Right atrium auricular region (tissue), 2 donors: ENCODE results near the gene IMPG2. TPM values are rescaled to one million over a fixed set of nuclear protein-coding genes. Genes with fewer than 3 reads are reported as not detected.

Source experiments
- DNase-seq: peaks from one replicate; pipeline ENCODE4 v3.0.0-alpha.2; 2019; ENCODE audit warnings: low spot score
- H3K27ac ChIP-seq, 2 donors: fragments of 200-600 bp; sonication (generic); 1 replicate in 1 of 2; 2 replicates in 1 of 2; pipeline ENCODE4 v1.5.1; 2016 to 2019
- H3K27me3 ChIP-seq, 2 donors: fragments of 200-600 bp; sonication (generic); one replicate each; pipeline versions ENCODE4 v1.5.1 to v1.6.0; 2017 to 2019
- H3K36me3 ChIP-seq: fragments of 200-600 bp; sonication (generic); one replicate; pipeline ENCODE4 v1.5.1; 2016
- H3K4me1 ChIP-seq, 2 donors: fragments of 200-600 bp; sonication (generic); one replicate each; pipeline versions ENCODE4 v1.5.1 to v1.6.0; 2017 to 2019
- H3K4me3 ChIP-seq, 2 donors: fragments of 200-600 bp; sonication (generic); 1 replicate in 1 of 2; 2 replicates in 1 of 2; pipeline ENCODE4 v1.5.1; 2017 to 2019; ENCODE audit warnings: mild to moderate bottlenecking in 1 of 2, moderate library complexity in 1 of 2
- H3K9me3 ChIP-seq, 2 donors: fragments of 200-600 bp; sonication (generic); one replicate each; pipeline ENCODE4 v1.5.1; 2019
- total RNA-seq, 2 donors: library from RNA; depleted of rRNA; stranded (reverse); fragments of >200 nt; gene quantifications; one replicate each; pipeline ENCODE4 v1.1.0, GENCODE V29; 2016
- TF ChIP-seq, protein P1 (sequence below), 2 donors: fragments of 200-600 bp; sonication (generic); IDR thresholded peaks; one replicate each; pipeline ENCODE4 v1.5.1; 2019; ENCODE audit warnings: antibody characterized with exemption in 2 of 2

Gene IMPG2
- total RNA-seq, 2 donors from 2014 or later: 0.15 to 0.43 TPM

DNA sequence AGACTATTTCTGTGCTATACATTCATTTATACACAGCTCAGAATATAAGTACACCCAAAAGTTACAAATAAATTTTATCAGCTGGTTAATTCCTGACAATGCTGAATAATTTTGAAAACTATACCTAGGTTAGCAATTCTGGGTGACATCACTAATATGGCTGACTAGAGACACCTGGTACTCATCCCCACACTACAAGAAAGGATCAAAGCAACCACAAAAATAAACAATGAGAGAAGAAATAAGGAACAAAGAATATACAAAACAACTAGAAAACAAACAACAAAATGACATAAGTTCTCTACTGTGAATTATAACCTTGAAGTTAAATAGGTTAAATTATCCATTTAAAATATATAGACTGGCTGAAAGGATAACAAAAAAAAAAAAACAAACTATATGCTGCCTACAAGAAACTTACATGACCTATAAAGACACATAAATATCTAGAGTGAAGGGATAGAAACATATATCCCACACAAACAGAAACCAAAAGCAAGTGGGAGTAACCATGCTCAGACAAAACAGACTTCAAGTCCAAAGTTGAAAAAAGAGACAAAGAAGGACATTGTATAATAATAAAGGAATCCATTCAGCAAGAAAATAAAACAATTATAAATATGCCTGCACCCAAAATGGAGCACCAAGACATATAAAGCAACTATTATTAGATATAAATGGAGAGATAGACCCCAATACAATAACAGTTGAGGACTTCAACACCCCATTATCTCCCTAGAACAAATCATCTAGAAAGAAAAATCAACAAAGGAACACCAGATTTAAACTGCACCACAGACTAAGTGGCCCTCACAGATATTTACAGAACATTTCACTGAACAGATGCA, 57.8 kb downstream of the IMPG2 start:
- Histone ChIP-seq H3K27ac (no peak overlapping the region), H3K27me3 (no peaks in the 10 kb centered on the region), H3K9me3 (no peaks in the 10 kb centered on the region), H3K4me3 (no peak overlapping the region), H3K36me3 (no peaks in the 10 kb centered on the region), H3K4me1 (peaks cover 0 to 14% of the 10 kb centered on the region in 2 donors)
- TF ChIP-seq, protein P1, sequence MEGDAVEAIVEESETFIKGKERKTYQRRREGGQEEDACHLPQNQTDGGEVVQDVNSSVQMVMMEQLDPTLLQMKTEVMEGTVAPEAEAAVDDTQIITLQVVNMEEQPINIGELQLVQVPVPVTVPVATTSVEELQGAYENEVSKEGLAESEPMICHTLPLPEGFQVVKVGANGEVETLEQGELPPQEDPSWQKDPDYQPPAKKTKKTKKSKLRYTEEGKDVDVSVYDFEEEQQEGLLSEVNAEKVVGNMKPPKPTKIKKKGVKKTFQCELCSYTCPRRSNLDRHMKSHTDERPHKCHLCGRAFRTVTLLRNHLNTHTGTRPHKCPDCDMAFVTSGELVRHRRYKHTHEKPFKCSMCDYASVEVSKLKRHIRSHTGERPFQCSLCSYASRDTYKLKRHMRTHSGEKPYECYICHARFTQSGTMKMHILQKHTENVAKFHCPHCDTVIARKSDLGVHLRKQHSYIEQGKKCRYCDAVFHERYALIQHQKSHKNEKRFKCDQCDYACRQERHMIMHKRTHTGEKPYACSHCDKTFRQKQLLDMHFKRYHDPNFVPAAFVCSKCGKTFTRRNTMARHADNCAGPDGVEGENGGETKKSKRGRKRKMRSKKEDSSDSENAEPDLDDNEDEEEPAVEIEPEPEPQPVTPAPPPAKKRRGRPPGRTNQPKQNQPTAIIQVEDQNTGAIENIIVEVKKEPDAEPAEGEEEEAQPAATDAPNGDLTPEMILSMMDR (IDR thresholded peaks at IDR 0.05): no peak
- no peak for DNase-seq

DNA sequence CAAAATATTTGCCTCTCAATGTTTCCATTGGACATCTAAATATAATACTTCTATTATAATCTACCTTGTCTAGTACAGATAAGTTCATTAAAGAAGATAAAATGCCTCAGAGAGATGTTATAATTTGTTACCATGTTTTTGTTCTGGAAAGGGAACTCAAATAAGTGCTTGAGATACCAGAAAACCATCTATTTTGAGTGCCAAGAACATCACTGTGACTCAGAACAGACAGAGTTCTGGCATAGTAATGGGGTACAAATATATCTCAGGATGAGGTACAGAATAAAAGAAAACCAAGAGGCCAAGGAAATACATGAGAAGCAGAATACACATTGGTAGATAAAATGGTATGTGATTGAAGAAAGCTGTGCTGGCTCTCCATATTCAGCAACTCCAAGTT, 58.9 kb downstream of the IMPG2 start:
- DNase-seq: no peak
- no peaks in the 10 kb centered on the region for H3K36me3 ChIP-seq
- no peak overlapping the region for H3K4me3 ChIP-seq
- TF ChIP-seq, protein P1 (IDR thresholded peaks at IDR 0.05): no peak
- H3K27ac ChIP-seq: peak overlapping the region in 1 of 2 donors; percentile 0
- no peaks in the 10 kb centered on the region for H3K9me3 ChIP-seq
- peaks cover 0 to 14% of the 10 kb centered on the region in 2 donors for H3K4me1 ChIP-seq
- no peaks in the 10 kb centered on the region for H3K27me3 ChIP-seq

DNA sequence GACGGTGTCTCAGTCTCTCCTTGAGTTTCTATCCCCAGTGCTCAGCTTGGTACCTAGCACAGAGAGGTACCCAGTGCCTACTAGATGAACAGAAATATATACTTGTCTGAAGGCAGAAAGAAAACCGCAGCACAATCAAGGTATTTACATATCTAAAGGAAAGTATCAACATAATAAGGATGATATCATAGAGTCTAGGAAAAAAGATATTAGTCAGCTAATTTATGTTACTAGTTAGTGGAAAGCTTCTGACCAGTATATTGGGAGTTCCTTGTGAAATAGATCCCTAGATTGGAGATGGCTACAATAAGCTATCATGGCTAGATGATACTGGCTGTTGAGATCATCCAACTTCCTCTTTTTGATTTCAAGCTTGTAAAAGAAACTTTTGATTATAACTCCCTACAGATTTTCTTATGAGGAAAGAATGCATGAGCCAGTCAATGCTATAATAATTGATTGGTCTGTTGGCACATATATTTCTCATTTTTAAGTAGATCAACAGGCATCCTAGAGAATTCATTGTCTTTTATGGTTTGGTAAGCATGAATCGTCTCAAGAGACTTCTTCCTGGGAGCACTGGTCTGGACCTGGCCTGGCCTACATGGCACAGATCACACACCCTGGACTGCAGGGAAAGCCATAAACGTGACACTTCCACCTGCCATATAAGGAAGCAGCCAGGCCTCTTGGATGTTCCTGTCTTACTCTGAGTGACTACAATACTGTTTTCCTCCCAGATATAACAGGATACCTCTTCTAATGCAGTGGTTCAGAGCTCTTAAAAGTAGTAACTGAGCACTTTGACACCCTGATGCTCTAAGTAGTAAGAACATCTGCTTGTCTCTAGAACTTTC, 60.7 kb downstream of the IMPG2 start:
- no peak for DNase-seq
- peaks cover 0 to 14% of the 10 kb centered on the region in 2 donors for H3K4me1 ChIP-seq
- no peaks in the 10 kb centered on the region for H3K27me3 ChIP-seq
- TF ChIP-seq, protein P1 (IDR thresholded peaks at IDR 0.05): no peak
- H3K27ac ChIP-seq: no peak overlapping the region
- H3K4me3 ChIP-seq: no peak overlapping the region
- H3K36me3 ChIP-seq: no peaks in the 10 kb centered on the region
- H3K9me3 ChIP-seq: no peaks in the 10 kb centered on the region

DNA sequence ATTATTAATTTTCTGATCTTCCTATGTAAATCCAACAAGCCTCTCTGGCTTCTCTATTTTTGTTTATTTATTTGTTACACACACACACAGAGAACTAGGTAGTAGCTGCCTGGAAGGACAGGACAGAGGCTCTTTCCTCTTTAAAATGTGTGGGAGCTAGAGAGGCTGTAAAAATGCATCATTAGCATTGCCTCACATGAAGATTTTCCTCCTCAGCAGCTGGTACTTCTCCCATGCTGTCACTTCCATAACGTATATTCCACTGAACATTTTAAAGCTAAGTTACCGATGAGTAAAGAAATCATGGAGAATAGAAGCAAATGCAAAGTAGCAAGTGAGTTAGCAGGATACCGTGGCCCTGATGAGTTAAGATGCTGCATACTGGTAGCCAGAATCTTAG, 63.9 kb downstream of the IMPG2 start:
- Histone ChIP-seq H3K27ac (no peak overlapping the region), H3K36me3 (no peaks in the 10 kb centered on the region), H3K9me3 (no peaks in the 10 kb centered on the region), H3K4me3 (no peak overlapping the region), H3K4me1 (peaks cover 0 to 9% of the 10 kb centered on the region in 2 donors), H3K27me3 (no peaks in the 10 kb centered on the region)
- no peak for DNase-seq
- TF ChIP-seq, protein P1 (IDR thresholded peaks at IDR 0.05): no peak

DNA sequence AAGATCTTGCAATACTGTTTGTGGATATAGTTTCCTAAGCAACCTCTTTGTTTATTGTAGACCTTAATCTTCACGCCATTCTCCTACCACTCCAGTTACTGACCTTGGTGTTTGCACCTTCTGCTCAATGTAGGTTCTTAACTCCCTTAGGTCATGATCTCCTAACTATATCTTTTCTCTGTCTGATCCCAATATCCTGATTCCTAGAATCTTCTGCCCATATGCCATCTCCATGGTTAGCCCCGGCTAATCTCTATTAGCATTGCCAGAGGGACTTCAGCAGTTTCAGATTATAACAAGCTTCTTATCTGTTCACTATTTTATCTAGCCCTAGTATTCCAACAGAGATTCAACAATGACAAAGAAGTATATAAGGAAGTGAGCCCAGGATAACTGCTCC, 64.9 kb downstream of the IMPG2 start:
- DNase-seq: no peak
- H3K27me3 ChIP-seq: no peaks in the 10 kb centered on the region
- TF ChIP-seq, protein P1 (IDR thresholded peaks at IDR 0.05): no peak
- no peak overlapping the region for H3K4me3 ChIP-seq
- no peaks in the 10 kb centered on the region for H3K36me3 ChIP-seq
- H3K27ac ChIP-seq: no peak overlapping the region
- H3K4me1 ChIP-seq: no peaks in the 10 kb centered on the region
- H3K9me3 ChIP-seq: no peaks in the 10 kb centered on the region
